GM06990 (cell line): ENCODE data around the gene ACP4.
"Not testable (repeated sequence)": the region's sequence is repeated elsewhere in the genome, so short reads cannot be mapped to it uniquely, and the experiment has no call there.

Experiments used
- DNase-seq: peaks from one replicate; pipeline ENCODE4 v3.0.0-alpha.2; 2011; ENCODE audit not compliant: insufficient read length; ENCODE audit errors: extremely low read depth
- H3K27me3 ChIP-seq: replicated peaks from 2 replicates; pipeline ENCODE4 v1.6.0; 2011; ENCODE audit warnings: low read length; ENCODE audit not compliant: control insufficient read depth, insufficient read depth
- H3K36me3 ChIP-seq: 2 replicates; pipeline ENCODE4 v1.5.1; 2011; ENCODE audit warnings: low read length; ENCODE audit not compliant: control insufficient read depth, insufficient read depth
- H3K4me3 ChIP-seq: replicated peaks from 2 replicates; pipeline ENCODE4 v1.5.1; 2011; ENCODE audit warnings: low read depth, mild to moderate bottlenecking, control low read depth, low read length
- CTCF ChIP-seq: IDR thresholded peaks from 2 replicates; pipeline ENCODE4 v1.5.1; 2011; ENCODE audit warnings: low read length, control low read depth, mild to moderate bottlenecking, inconsistent platforms; ENCODE audit not compliant: insufficient read depth, poor library complexity, severe bottlenecking

The ACP4 gene, protein sequence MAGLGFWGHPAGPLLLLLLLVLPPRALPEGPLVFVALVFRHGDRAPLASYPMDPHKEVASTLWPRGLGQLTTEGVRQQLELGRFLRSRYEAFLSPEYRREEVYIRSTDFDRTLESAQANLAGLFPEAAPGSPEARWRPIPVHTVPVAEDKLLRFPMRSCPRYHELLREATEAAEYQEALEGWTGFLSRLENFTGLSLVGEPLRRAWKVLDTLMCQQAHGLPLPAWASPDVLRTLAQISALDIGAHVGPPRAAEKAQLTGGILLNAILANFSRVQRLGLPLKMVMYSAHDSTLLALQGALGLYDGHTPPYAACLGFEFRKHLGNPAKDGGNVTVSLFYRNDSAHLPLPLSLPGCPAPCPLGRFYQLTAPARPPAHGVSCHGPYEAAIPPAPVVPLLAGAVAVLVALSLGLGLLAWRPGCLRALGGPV

DNA sequence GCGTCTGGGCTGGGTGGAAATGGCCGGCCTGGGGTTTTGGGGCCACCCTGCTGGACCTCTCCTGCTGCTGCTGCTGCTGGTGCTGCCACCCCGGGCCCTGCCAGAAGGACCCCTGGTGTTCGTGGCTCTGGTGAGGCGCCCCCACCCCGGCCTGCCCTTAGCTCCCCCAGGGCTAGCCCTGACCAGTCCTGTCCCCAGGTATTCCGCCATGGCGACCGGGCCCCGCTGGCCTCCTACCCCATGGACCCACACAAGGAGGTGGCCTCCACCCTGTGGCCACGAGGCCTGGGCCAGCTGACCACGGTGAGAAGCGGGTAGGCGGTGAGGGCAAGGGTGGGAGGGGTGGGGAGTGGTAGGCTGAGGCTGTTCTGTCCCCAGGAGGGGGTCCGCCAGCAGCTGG lies at the start of gene ACP4:
ACP4 (plus strand) TSS at position 20 of the 400 bp plus-strand sequence; CDS start at position 20, 0 bp downstream.
- no peaks in the 10 kb centered on the region for H3K27me3 ChIP-seq
- H3K4me3 ChIP-seq, result no peak within 1 kb of the TSS
- no peak for DNase-seq
- H3K36me3 ChIP-seq, result peaks cover 1% of the 10 kb centered on the region; the same call in 1 of the 2 replicates
- TF ChIP-seq CTCF, result no peak

- no peak overlapping the region for H3K4me3 ChIP-seq
- H3K27me3 ChIP-seq, result no peaks in the 10 kb centered on the region; the same call in 1 of the 2 replicates
- no peaks in the 10 kb centered on the region for H3K36me3 ChIP-seq
- no peak for DNase-seq
- no peak for TF ChIP-seq CTCF
Measured at GRCh38 chr19:50741179-50741933, 48.9 kb upstream of the ACP4 start.

- no peak overlapping the region for H3K4me3 ChIP-seq
- no peak for DNase-seq
- no peaks in the 10 kb centered on the region for H3K36me3 ChIP-seq
- H3K27me3 ChIP-seq, result no peaks in the 10 kb centered on the region; the same call in 1 of the 2 replicates
- no peak for TF ChIP-seq CTCF
Measured at GRCh38 chr19:50743537-50743936, 46.7 kb upstream of the ACP4 start.

- Histone ChIP-seq H3K4me3 (no peak overlapping the region), H3K36me3 (no peaks in the 10 kb centered on the region), H3K27me3 (no peaks in the 10 kb centered on the region)
- DNase-seq, result no peak
- no peak for TF ChIP-seq CTCF
Measured at GRCh38 chr19:50745221-50745620, 45.0 kb upstream of the ACP4 start.

DNA sequence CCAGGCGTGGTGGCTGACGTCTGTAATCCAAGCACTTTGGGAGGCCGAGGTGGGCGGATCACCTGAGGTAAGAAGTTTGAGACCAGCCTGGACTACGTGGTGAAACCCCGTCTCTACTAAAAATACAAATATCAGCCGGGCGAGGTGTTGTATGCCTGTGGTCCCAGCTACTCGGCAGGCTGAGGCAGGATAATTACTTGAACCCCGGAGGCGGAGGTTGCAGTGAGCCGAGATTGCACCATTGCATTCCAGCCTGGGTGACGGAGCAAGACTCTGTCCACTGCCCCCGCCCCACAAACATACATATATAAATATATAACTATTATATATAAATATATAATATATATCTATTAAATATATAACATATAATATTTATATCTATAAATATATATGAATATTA lies 43.1 kb upstream of the ACP4 start:
- H3K27me3 ChIP-seq, H3K36me3 ChIP-seq, H3K4me3 ChIP-seq, DNase-seq: not testable (repeated sequence)

DNA sequence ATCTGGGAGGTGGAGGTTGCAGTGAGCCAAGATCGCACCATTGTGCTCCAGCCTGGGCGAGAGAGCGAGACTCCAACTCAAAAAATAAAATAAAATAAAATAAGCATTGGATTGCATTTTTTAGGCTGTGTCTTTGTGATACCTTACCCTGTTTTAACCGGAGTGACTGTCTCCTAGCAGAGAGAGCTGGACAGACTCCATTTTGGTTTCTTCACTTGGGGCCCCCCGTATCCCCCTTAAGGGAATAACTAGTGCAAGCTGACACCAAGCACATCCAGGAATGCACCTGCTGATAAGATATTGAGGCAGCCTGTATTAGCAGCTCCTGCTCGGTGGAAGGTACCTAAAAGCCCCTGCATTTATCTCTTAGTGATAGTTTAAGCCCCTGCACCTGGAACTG lies 40.7 kb upstream of the ACP4 start:
- Histone ChIP-seq H3K27me3 (no peaks in the 10 kb centered on the region), H3K36me3 (no peaks in the 10 kb centered on the region), H3K4me3 (no peak overlapping the region)
- no peak for DNase-seq
- no peak for TF ChIP-seq CTCF
